OCI-LY1 (cell line): ENCODE results near the gene TRIM23.

ENCODE experiments used
- CTCF ChIP-seq: fragments of 200-600 bp; sonication (generic), shearing (Covaris generic); IDR thresholded peaks from 2 replicates; pipeline ENCODE4 v1.5.1; 2017; ENCODE audit warnings: mild to moderate bottlenecking, antibody characterized with exemption, low read length, moderate library complexity, mixed read lengths
- EZH2 ChIP-seq: fragments of 200-600 bp; sonication (generic), shearing (Covaris generic); IDR thresholded peaks from 2 replicates; pipeline ENCODE4 v1.8.0; 2017; ENCODE audit warnings: borderline replicate concordance, mixed run types, mild to moderate bottlenecking, antibody characterized with exemption, low read length, moderate library complexity, mixed read lengths

- TF ChIP-seq EZH2: no peak
- no peak for TF ChIP-seq CTCF
These were observed 68.0 kb downstream of the TRIM23 start for GRCh38 chr5:65556181-65556580.
